NCI-H1105 treated with DMSO at 0.1 percent for 48 hours (cell line): Measurements from ENCODE around the gene NXF1.
"Not testable (repeated sequence)": the region's sequence is repeated elsewhere in the genome, so short reads cannot be mapped to it uniquely, and the experiment has no call there.

ENCODE experiments used
- DNase-seq: peaks from one replicate; lab custom pipeline; 2025; lab: John Stamatoyannopoulos, UW

The NXF1 gene

GRCh38 chr11:62787005-62787759, 18.1 kb downstream of the NXF1 start, which contains the start of gene TMEM179B:
TMEM179B (plus strand) TSS chr11:62787402; CDS start chr11:62787432, 30 bp downstream.
- DNase-seq: peak; percentile 97

- peak; percentile 80 for DNase-seq
These were observed 18.8 kb downstream of the NXF1 start for GRCh38 chr11:62786318-62787004.

GRCh38 chr11:62782753-62783152, 22.5 kb downstream of the NXF1 start:
- DNase-seq: no peak

GRCh38 chr11:62778441-62778840, 26.8 kb downstream of the NXF1 start:
- DNase-seq: no peak

- no peak for DNase-seq
These were observed 27.9 kb downstream of the NXF1 start for GRCh38 chr11:62777389-62777788.

GRCh38 chr11:62775646-62776045, 29.6 kb downstream of the NXF1 start:
- DNase-seq: no peak

- DNase-seq: no peak
These were observed 30.8 kb downstream of the NXF1 start for GRCh38 chr11:62774407-62774806.

- peak; percentile 97 for DNase-seq
These were observed 33.9 kb downstream of the NXF1 start, which contains the start of gene TAF6L for GRCh38 chr11:62771144-62772021. TAF6L (plus strand) TSS chr11:62771396; CDS start chr11:62775784, 4,388 bp downstream.

GRCh38 chr11:62770778-62771143, 34.5 kb downstream of the NXF1 start:
- no peak for DNase-seq

GRCh38 chr11:62760867-62761227, 44.4 kb downstream of the NXF1 start:
- not testable (repeated sequence) for DNase-seq

- DNase-seq: no peak
These were observed 47.1 kb downstream of the NXF1 start for GRCh38 chr11:62757846-62758788.

- DNase-seq: no peak
These were observed 50.1 kb downstream of the NXF1 start for GRCh38 chr11:62755086-62755615.

- peak; percentile 100 for DNase-seq
These were observed 51.3 kb downstream of the NXF1 start, which contains the start of gene ZBTB3 for GRCh38 chr11:62753736-62754603. ZBTB3 (minus strand) TSS chr11:62754160; CDS start chr11:62753664, 496 bp downstream.

GRCh38 chr11:62752994-62753735, 52.1 kb downstream of the NXF1 start:
- DNase-seq: no peak

GRCh38 chr11:62752177-62752785, 53.0 kb downstream of the NXF1 start:
- no peak for DNase-seq

- DNase-seq: not testable (repeated sequence)
These were observed 55.3 kb downstream of the NXF1 start for GRCh38 chr11:62749931-62750330.

GRCh38 chr11:62747475-62748160, 57.6 kb downstream of the NXF1 start:
- DNase-seq: no peak
